IMR-90 (cell line): ENCODE measurements around the gene PRRG1.
"Not testable (repeated sequence)": the region's sequence is repeated elsewhere in the genome, so short reads cannot be mapped to it uniquely, and the experiment has no call there.

Experiments used
- CTCF ChIP-seq: conservative IDR thresholded peaks from 2 replicates; pipeline ENCODE4 v1.5.1; 2012; ENCODE audit warnings: mild to moderate bottlenecking, low read depth, low read length, improper control_type of control experiment
- MAFK ChIP-seq: IDR thresholded peaks from 2 replicates; pipeline ENCODE4 v1.6.1; 2012; ENCODE audit warnings: low read depth, low read length, improper control_type of control experiment
- MAZ ChIP-seq: IDR thresholded peaks from 2 replicates; pipeline ENCODE4 v1.6.1; 2012; ENCODE audit warnings: low read depth, mild to moderate bottlenecking, low read length, improper control_type of control experiment, moderate library complexity, borderline replicate concordance
- MXI1 ChIP-seq: IDR thresholded peaks from 2 replicates; pipeline ENCODE4 v1.6.1; 2012; ENCODE audit warnings: low read depth, mild to moderate bottlenecking, low read length, moderate library complexity, borderline replicate concordance
- NFE2L2 ChIP-seq: fragments of 150-350 bp; IDR thresholded peaks from 2 replicates; pipeline ENCODE4 v1.6.1; 2016; ENCODE audit warnings: low read depth, mild to moderate bottlenecking, low read length
- POLR2A ChIP-seq: IDR thresholded peaks from 2 replicates; pipeline ENCODE4 v1.6.1; 2012; ENCODE audit warnings: mild to moderate bottlenecking, low read depth, low read length
- RCOR1 ChIP-seq: IDR thresholded peaks from 2 replicates; pipeline ENCODE4 v1.6.1; 2012; ENCODE audit warnings: mild to moderate bottlenecking, low read length, improper control_type of control experiment; ENCODE audit not compliant: insufficient replicate concordance
- RFX5 ChIP-seq: IDR thresholded peaks from 2 replicates; pipeline ENCODE4 v1.8.0; 2012; ENCODE audit warnings: low read depth, mild to moderate bottlenecking, low read length, moderate library complexity
- SMC3 ChIP-seq: fragments of 150-350 bp; IDR thresholded peaks from 2 replicates; pipeline ENCODE4 v1.6.1; 2016; ENCODE audit warnings: low read depth, mild to moderate bottlenecking, antibody characterized with exemption, low read length, moderate library complexity
- TF ChIP-seq, protein P1 (sequence below): fragments of 150-350 bp; IDR thresholded peaks from 2 replicates; pipeline ENCODE4 v1.6.1; 2017; ENCODE audit warnings: mild to moderate bottlenecking, antibody characterized with exemption, low read length, low read depth

DNA sequence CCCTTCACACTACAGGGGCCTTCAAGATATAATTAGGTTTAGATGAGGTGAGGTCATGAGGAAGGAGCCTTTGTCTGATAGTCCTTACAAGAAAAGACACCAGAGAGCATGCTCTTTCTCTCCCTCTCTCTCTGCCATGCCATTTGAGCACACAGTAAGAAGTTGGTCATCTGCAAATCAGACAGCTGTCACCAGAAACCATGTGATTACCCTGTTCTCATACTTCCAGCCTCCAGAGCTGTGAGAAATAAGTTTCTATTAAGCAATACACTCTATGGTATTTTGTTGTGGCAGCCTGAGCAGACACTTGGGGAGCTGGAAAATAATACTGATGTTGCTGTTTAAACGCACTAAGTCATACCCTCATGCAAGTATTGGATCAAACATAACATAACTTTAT, 148.0 kb downstream of the PRRG1 start:
- TF ChIP-seq SMC3, CTCF, NFE2L2, POLR2A, RFX5, MXI1, RCOR1, MAFK, MAZ: not testable (repeated sequence)
- TF ChIP-seq, protein P1, sequence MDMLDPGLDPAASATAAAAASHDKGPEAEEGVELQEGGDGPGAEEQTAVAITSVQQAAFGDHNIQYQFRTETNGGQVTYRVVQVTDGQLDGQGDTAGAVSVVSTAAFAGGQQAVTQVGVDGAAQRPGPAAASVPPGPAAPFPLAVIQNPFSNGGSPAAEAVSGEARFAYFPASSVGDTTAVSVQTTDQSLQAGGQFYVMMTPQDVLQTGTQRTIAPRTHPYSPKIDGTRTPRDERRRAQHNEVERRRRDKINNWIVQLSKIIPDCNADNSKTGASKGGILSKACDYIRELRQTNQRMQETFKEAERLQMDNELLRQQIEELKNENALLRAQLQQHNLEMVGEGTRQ, result not testable (repeated sequence)
